ENCODE data around the gene NKD1.

GRCh38 chr16:50550035-50550434, 1.8 kb downstream of the NKD1 start:
- TF ChIP-seq BHLHE40 (IDR thresholded peaks at IDR 0.05; ENCODE audit: borderline replicate concordance): no peak
- TF ChIP-seq PKNOX1 (IDR thresholded peaks at IDR 0.05): no peak
- TF ChIP-seq SP1 (IDR thresholded peaks at IDR 0.05): no peak
- TF ChIP-seq FOXK2 (IDR thresholded peaks at IDR 0.05): no peak
- no peak for TF ChIP-seq TARDBP (IDR thresholded peaks at IDR 0.05)
- no peak for TF ChIP-seq FOXM1 (IDR thresholded peaks at IDR 0.05; ENCODE audit: borderline replicate concordance)
- TF ChIP-seq ARNT (IDR thresholded peaks at IDR 0.05): no peak
- no peak for TF ChIP-seq NFRKB (IDR thresholded peaks at IDR 0.05)
- no peak for TF ChIP-seq CTBP1 (IDR thresholded peaks at IDR 0.05; ENCODE audit: borderline replicate concordance)
